Fibroblast of lung (primary cell): Measurements from ENCODE around the gene PDE4B.

Source experiments
- EZH2 ChIP-seq: IDR thresholded peaks from 2 replicates; pipeline ENCODE4 v1.5.1; 2012; ENCODE audit warnings: low read length, control low read depth, mild to moderate bottlenecking; ENCODE audit errors: missing control alignments
- TF ChIP-seq, protein P1 (sequence below), 2 donors: IDR thresholded peaks in 1 of 2; conservative IDR thresholded peaks in 1 of 2; 1 replicate in 1 of 2; 2 replicates in 1 of 2; pipeline ENCODE4 v1.5.1; 2011 to 2012; ENCODE audit warnings: low read length in 2 of 2, control low read depth in 1 of 2, inconsistent platforms in 1 of 2, low read depth in 1 of 2, mild to moderate bottlenecking in 1 of 2

DNA sequence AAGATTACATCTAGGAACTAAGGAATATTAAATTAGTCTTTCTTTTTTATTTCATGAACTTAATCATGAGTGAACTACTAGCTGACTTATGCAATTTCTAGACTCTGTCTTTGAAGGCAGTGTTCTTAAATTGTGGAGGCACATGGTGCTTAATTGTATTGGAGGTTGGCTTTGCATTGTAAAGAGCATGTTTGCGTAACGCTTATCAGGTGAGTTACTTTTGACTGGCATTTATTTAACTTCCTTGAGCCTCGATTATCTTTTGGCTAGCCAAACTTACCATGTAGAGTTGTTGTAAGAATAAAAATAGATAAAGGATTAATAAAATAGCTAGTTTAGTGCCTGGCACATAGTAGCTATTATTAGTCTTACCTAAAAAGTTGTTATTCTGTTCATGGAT lies 262.4 kb downstream of the PDE4B start:
- TF ChIP-seq, protein P1, sequence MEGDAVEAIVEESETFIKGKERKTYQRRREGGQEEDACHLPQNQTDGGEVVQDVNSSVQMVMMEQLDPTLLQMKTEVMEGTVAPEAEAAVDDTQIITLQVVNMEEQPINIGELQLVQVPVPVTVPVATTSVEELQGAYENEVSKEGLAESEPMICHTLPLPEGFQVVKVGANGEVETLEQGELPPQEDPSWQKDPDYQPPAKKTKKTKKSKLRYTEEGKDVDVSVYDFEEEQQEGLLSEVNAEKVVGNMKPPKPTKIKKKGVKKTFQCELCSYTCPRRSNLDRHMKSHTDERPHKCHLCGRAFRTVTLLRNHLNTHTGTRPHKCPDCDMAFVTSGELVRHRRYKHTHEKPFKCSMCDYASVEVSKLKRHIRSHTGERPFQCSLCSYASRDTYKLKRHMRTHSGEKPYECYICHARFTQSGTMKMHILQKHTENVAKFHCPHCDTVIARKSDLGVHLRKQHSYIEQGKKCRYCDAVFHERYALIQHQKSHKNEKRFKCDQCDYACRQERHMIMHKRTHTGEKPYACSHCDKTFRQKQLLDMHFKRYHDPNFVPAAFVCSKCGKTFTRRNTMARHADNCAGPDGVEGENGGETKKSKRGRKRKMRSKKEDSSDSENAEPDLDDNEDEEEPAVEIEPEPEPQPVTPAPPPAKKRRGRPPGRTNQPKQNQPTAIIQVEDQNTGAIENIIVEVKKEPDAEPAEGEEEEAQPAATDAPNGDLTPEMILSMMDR (conservative IDR thresholded peaks at IDR 0.05 in 1 of 2, IDR thresholded peaks at IDR 0.05 in 1 of 2; ENCODE audit: low read depth in 1 of 2, low read length in 2 of 2): no peak
- TF ChIP-seq EZH2: no peak
